ENCODE measurements around the gene CWC27. TPM values are rescaled to one million over a fixed set of nuclear protein-coding genes. Genes with fewer than 3 reads are reported as not detected.

The CWC27 gene
- total and polyA plus RNA-seq, 7 donors = 16.0 to 31.2 (median 19.3) TPM

- H3K36me3 ChIP-seq (ENCODE audit: insufficient read depth in 1 of 2, low read depth in 1 of 2) = peaks cover 0 to 17% of the 10 kb centered on the region in 2 donors
- 89 to 92% (median 92%) methylated on average over 3 of the region's 3 CpGs for WGBS, 3 donors
- ATAC-seq (no peak), DNase-seq (no peak)
- H3K4me3 ChIP-seq = no peak overlapping the region
- intact Hi-C loops (cut with DNase I) = no loop called here
- H3K27ac ChIP-seq = no peak overlapping the region
- H3K4me1 ChIP-seq = no peaks in the 10 kb centered on the region
- H3K9me3 ChIP-seq = no peaks in the 10 kb centered on the region
- H3K27me3 ChIP-seq (ENCODE audit: insufficient read depth in 3 of 3, low read length in 2 of 3) = no peaks in the 10 kb centered on the region
- no peak for TF ChIP-seq CTCF (IDR thresholded peaks at IDR 0.05)
Measured at GRCh38 chr5:64971990-64972389, 203.3 kb downstream of the CWC27 start.

GRCh38 chr5:64972591-64972990, 203.9 kb downstream of the CWC27 start:
- Histone ChIP-seq H3K4me3 (no peak overlapping the region), H3K27me3 (ENCODE audit: insufficient read depth in 3 of 3, low read length in 2 of 3) (no peaks in the 10 kb centered on the region), H3K27ac (no peak overlapping the region), H3K4me1 (no peaks in the 10 kb centered on the region), H3K9me3 (no peaks in the 10 kb centered on the region), H3K36me3 (ENCODE audit: insufficient read depth in 1 of 2, low read depth in 1 of 2) (peaks cover 0 to 22% of the 10 kb centered on the region in 2 donors)
- intact Hi-C loops (cut with DNase I) = no loop called here
- DNase-seq (no peak), ATAC-seq (no peak)
- TF ChIP-seq CTCF (IDR thresholded peaks at IDR 0.05) = no peak

- no peaks in the 10 kb centered on the region for H3K4me1 ChIP-seq
- WGBS, 3 donors = 28 to 54% (median 49%) methylated on average over 2 of the region's 2 CpGs
- no peak for TF ChIP-seq CTCF (IDR thresholded peaks at IDR 0.05)
- H3K27ac ChIP-seq = no peak overlapping the region
- intact Hi-C loops (cut with DNase I) = no loop called here
- no peak for ATAC-seq
- H3K36me3 ChIP-seq (ENCODE audit: insufficient read depth in 1 of 2, low read depth in 1 of 2) = peaks cover 0 to 27% of the 10 kb centered on the region in 2 donors
- no peaks in the 10 kb centered on the region for H3K9me3 ChIP-seq
- no peak for DNase-seq
- H3K4me3 ChIP-seq = no peak overlapping the region
- no peaks in the 10 kb centered on the region for H3K27me3 ChIP-seq (ENCODE audit: insufficient read depth in 3 of 3, low read length in 2 of 3)
Measured at GRCh38 chr5:64973215-64973614, 204.5 kb downstream of the CWC27 start.

- TF ChIP-seq CTCF (IDR thresholded peaks at IDR 0.05) = no peak
- no peak overlapping the region for H3K4me3 ChIP-seq
- H3K27ac ChIP-seq = no peak overlapping the region
- 59 to 67% (median 61%) methylated on average over 1 of the region's 1 CpG for WGBS, 3 donors
- H3K36me3 ChIP-seq (ENCODE audit: insufficient read depth in 1 of 2, low read depth in 1 of 2) = peaks cover 0 to 13% of the 10 kb centered on the region in 2 donors
- H3K9me3 ChIP-seq = no peaks in the 10 kb centered on the region
- no peaks in the 10 kb centered on the region for H3K4me1 ChIP-seq
- intact Hi-C loops (cut with DNase I) = no loop called here
- no peak for ATAC-seq
- H3K27me3 ChIP-seq (ENCODE audit: insufficient read depth in 3 of 3, low read length in 2 of 3) = no peaks in the 10 kb centered on the region
- no peak for DNase-seq
Measured at GRCh38 chr5:64977779-64978178, 209.0 kb downstream of the CWC27 start.

GRCh38 chr5:64978546-64978945, 209.8 kb downstream of the CWC27 start:
- no peak for TF ChIP-seq CTCF (IDR thresholded peaks at IDR 0.05)
- ATAC-seq (no peak), DNase-seq (no peak)
- WGBS, 3 donors = 73 to 85% (median 75%) methylated on average over 2 of the region's 2 CpGs
- Histone ChIP-seq H3K36me3 (ENCODE audit: insufficient read depth in 1 of 2, low read depth in 1 of 2) (peaks cover 0 to 13% of the 10 kb centered on the region in 2 donors), H3K9me3 (no peaks in the 10 kb centered on the region), H3K27me3 (ENCODE audit: insufficient read depth in 3 of 3, low read length in 2 of 3) (no peaks in the 10 kb centered on the region), H3K27ac (no peak overlapping the region), H3K4me3 (no peak overlapping the region), H3K4me1 (no peaks in the 10 kb centered on the region)
- intact Hi-C loops (cut with DNase I) = no loop called here

Data from psoas muscle (tissue), 8 donors.